GM19025 (cell line): Measurements from ENCODE around the gene MTMR12.
"Not testable (repeated sequence)": the region's sequence is repeated elsewhere in the genome, so short reads cannot be mapped to it uniquely, and the experiment has no call there.

Source experiments
- ATAC-seq: cut with Tn5 transposase; IDR thresholded peaks from one replicate; pipeline ENCODE4 v1.9.1; 2021; ENCODE audit warnings: mild to moderate bottlenecking, low read depth, moderate library complexity; ENCODE audit not compliant: unreplicated experiment

Gene MTMR12

DNA sequence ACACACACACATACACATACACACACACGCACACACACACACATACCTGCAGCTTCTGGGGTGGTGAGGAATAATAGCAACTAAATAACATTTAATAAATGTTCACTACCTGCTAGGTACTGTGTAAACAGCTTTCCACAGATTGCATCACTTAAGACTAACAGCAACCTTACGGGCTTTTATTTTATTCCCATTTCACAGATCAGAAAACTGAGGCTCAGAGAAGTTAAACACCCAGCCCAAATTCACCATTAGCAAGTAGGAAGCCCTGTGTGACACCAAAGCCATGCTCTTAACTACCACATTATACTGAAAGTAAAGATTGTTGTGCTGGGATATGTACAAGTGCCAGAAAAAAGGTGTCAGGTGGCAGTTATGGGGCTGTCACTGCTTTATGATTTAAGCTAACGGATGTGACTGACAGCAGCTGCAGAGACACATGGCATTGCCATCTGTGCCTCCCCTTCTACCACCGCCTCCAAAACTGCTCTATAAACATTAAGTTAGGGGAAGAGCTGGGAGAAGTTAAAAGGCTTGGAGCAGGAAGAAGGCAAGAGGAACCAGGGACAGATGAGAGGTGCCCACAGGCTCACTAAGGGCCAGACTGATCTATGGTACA is 13.6 kb downstream of the MTMR12 start:
- no peak for ATAC-seq

DNA sequence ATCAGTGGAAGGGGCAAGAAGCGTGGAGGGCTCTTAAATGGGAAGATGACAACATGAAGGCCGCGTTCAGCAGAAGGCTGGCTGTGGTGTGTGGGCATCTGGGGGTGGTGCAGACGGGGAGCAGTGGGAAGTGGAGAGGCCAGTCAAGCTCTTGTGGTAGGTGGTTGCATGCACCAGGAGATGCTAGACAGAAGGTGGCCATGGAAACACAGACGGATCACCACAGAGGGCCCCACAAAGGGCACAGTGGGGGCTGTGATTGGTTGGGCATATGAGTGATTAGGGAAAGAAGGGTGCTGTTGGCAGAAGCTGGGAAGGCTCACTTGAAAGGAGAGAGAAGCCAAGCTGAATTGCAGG is 14.7 kb downstream of the MTMR12 start:
- ATAC-seq: no peak

DNA sequence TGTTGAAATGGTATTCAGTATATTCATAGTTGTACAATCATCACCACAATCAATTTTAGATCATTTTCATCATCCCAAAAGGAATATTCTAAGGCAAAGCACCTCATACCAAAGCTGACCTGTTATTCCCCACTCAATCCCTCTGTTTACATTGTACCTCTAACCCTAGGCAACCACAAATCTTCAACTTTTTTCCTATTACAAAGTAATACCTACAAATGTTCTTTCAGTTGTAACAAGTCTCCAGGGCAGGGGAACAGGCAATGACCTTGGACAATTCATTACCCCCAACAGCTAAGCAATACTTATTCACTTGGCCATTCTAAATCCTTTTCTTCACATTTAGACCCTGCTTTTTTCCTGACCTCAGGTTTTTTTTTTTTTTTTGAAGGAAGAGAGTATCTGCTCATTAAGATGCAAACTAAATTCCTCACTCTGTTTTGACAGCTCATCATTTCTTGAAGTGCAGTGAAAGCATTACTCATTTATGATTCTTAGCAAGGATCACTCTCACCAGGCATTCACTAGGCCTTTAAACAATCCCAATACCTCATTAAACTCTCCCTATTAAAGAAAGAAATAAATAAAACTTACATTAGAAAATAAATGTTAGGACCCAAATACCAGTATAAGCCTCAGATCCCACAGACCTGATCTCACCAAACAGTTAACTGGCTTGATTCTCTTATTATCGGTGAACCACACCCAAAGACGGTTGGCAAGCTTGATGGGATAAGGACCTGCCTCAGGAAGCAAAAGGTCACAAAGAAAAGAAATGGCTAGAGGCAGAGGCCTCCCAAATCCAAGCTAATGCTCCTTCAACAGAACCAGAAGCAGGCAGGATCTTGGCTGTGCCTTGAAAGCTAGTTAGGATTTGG is 15.3 kb downstream of the MTMR12 start:
- no peak for ATAC-seq

DNA sequence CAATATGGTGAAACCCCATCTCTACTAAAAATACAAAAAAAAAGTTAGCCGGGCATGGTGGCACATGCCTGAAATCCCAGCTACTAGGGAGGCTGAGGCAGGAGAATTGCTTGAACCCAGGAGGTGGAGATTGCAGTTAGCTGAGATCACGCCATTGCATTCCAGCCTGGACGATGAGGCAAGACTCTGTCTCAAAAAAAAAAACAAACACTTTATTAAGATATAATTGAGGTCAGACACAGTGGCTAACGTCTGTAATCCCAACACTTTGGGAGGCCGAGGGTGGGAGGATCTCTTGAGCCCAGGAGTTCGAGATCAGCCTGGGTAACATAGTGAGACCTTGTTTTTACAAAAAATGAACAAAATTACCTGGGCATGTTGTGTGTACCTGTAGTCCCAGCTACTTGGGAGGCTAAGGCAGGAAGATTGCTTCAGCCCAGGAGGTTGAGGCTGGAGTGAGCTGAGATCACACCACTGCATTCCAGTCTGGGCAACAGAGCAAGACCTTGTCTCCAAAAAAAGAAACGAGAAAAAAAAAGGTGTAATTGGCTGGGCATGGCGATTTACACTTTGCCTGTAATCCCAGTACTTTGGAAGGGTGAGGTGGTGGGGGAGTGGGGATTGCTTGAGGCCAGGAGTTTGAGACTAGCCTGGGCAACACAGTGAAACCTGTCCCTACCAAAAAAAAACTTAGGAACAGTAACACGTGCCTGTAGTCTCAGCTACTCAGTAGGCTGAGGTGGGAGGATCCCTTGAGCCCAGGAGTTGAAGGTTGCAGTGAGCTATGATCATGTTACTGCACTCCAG is 16.6 kb downstream of the MTMR12 start:
- not testable (repeated sequence) for ATAC-seq

DNA sequence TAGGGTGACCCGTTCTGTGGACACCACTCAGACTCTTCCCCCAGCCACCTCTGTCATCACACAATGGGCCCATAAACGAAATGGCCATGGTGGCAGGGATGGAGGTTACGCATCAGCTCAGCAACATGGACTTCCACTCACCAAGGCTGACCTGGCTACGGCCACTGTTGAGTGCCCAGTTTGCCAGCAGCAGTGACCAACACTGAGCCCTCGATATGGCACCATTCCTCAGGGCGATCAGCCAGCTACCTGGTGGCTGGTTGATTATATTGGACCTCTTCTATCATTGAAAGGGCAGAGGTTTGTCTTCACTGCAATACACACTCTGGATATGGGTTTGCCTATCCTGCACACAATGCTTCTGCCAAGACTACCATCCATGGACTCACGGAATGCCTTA is 21.1 kb downstream of the MTMR12 start:
- no peak for ATAC-seq

DNA sequence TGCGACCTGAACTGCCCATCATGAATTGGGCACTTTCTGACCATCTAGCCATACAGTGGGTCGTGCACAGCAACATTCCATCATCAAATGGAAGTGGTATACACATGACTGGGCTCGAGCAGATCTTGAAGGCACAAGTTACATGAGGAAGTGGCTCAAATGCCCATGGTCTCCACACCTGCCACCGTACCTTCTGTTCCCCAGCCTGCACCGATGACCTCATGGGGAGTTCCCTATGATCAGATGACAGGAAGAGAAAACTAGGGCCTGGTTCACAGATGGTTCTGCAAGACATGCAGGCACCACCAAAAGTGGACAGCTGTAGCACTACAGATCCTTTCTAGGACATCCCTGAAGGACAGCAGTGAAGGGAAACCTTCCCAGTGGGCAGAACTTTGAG is 21.8 kb downstream of the MTMR12 start:
- ATAC-seq: no peak

DNA sequence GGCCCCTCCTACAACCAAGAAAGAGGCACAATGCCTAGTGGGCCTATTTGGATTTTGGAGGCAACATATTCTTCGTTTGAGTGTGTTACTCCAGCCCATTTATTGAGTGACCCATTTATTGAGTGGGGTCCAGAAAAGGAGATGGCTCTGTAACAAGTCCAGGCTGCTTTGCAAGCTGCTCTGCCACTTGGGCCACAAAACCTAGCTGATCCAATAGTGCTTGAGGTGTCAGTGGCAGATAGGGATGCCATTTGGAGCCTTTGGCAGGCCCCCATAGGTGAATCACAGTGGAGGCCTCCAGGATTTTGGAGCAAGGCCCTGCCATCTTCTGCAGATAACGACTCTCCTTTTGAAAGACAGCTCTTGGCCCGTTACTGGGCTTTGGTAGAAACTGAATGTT is 22.2 kb downstream of the MTMR12 start:
- not testable (repeated sequence) for ATAC-seq

DNA sequence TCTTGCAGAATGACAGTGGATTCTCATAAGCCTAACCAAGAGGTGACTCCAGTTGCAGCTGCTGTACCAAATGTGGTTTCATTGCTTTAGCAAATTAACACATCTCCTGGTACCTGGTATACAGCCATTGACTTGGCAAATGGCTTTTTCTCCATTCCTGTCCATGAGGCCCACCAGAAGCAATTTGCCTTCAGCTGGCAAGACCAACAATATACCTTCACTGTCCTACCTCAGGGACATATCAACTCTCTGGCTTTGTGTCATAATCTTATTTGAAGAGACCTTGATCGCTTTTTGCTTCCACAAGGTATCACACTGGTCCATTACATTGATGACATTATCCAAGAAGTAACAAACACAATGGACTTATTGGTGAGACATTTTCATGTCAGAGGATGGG is 22.8 kb downstream of the MTMR12 start:
- ATAC-seq: not testable (repeated sequence)

DNA sequence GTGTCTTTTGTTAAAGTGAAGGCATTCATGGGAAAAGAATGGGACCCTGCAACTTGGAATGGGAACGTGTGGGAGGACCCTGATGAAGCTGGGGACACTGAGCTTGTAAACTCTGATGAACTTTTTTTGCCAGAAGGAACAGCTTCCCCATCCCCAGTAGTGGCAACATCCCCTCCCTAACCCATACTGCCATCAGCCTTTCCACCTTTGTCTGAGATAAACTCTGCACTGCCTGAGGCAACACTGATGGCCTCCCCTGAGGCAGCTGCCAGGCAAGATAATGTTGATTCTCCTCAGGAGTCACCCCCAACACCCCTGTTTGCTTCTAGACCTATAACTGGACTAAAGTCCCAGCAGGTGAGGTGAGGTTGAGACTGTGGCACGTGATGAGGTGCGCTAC is 24.6 kb downstream of the MTMR12 start:
- not testable (repeated sequence) for ATAC-seq

DNA sequence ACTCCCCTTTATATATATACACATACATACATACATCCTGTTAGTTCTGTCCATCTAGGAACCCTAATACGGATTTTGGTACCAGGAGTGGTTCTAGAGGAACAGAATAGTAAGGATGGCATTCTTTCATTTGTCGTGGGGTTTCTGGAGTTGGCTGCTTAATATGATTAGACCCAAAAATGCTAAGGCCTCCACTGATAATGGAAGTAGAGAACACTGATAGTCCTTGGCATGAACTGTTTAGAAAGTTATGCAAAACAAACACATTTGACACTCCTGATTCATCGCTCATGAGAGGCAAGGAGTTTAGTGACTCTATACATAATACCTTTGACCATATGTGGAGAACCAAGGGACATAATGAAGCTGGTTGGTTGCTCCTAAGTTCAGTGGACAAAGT is 25.2 kb downstream of the MTMR12 start:
- not testable (repeated sequence) for ATAC-seq

DNA sequence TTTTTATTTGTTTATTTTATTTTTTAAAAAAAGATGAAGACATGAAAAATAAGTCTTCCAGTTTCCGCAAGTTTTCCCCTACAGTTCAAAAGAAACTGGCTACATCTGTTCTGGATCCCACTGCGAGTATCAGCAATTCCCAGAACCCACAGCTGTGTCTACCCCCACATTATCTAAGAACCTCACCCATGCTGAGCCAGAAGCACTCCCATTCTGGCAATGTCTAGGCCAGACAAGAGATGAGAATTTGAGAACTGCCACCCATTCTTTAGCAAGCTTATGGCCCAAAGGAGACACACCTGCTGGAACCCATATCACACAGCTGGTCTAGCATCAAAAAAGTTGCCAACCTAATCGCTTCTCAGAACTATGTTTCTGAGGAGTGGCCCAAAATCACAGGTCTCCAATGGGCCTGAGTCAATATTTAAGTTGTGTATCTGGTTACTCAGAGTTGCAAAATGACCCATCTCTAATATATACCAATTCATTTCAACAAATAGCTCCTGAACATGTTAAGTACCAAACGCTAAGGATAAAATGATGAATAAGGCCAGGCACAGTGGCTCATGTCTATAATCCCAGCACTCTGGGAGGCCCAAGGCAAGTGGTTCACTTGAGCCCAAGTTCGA is 27.1 kb downstream of the MTMR12 start:
- ATAC-seq: no peak

DNA sequence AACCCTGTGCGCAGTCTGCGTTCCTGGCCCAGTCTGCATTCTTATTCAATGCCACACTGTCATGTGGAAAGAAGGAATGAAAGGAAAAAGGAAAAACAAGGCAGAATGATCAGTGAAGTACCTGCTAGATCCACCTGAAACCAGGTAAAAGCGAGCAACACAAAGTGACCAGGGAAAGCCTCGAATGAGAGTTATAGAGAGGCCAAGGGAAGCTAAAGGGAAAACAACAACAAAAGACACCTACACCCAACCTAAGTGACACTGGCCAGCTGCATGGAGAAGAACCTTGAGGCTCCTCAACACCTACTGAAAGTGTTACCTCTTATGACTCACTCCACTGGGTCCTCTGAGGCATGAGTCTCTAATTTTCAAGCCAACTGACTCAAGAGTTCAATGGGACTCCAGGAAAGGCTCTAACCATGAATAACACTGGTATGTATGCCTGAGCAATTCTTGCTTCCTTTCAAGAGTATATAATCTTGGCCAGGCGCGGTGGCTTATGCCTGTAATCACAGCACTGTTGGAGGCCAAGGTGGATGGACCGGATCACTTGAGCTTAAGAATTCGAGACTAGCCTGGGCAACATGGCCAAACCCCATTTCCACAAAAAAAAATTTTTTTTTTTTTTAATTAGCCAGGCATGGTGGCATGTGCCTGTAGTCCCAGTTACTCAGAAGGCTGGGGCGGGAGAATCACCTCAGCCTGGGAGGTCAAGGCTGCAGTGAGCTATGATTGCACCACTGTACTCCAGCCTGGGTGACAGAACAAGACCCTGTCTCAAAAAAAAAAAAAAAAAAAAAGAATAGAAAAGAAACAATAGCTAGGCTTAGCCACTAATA is 29.0 kb downstream of the MTMR12 start:
- peak; percentile 46 for ATAC-seq

DNA sequence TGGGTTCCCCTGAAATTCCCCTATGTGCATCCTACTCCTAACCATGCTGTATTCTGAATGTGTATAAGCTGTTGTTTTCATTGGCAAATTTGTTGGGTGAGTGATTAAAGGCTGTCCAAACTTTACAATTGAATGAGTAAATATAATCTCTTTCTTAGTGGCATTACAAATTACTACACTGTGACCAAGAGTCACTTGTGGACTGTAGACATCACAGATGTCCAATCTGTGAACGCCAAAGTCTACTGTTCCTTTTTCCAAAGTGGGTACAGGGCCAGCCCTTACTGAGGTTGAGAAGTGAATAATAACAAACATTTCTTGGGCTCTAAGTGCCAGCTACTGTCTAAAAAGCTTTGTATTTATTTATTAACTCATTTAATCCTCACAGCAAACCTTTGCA is 29.7 kb downstream of the MTMR12 start:
- no peak for ATAC-seq

DNA sequence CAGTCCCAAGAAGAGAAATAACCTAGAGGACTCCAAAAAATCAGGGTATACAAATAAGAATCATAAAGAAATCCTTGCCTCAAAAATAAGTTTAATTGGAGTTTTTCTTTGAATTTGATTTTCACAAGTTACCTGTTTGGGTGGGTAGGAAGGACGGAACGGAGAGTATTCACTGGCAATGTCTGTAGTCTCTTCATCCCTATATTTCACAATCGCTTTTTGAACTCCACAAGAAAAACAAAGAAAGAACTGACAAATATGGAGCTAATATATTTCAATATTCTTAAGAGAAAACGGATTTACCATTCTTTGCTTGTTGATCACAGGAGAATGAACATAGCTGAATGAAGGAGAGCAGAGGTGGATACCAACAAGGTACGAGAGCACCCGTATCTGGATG is 30.1 kb downstream of the MTMR12 start:
- ATAC-seq: no peak

DNA sequence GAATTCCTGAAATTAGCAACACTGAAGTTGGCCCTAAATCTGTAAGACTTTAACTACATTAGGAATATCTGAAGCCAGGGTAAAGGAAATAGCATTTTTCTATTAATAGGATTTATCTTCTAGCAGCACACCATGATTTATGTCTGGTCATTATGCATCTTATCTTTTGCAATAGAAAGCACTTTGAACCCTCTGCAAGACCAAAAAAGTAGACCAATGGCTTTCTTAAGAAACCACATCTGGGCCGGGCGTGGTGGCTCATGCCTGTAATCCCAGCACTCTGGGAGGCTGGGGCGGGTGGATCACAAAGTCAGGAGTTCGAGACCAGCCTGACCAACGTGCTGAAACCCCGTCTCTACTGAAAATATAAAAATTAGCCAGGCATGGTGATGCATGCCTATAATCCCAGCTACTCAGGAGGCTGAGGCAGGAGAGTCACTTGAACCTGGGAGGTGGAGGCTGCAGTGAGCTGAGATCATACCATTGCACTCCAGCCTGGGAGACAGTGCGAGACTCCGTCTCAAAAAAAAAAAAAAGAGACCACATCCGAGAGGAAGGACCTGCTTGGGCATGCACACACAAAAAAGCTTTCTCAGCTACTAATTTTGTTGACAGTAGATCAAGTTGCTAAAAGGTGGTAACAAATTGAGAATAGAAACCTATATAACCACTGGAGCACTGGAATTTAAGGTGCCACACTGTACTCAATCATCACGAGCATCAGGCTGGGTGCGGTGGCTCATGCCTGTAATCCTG is 31.2 kb downstream of the MTMR12 start:
- ATAC-seq: not testable (repeated sequence)

DNA sequence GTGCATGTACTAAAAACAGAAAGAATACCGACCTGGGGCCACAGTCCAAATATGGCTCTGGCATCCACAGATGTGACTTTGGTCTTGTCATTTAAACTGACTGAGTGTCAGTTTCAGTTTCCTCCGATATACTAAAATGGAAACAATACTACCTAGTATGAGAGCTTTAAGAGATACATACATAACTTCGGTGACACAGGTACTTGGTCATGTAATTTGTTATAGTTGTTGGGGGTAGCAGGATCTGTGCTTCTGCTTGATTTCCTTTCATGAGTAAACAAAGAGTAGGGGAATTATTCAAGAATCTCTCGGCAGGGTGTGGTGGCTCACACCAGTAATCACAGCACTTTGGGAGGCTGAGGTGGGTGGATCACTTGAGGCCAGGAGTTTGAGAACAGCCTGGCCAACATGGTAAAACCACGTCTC is 32.1 kb downstream of the MTMR12 start:
- ATAC-seq: peak; percentile 86

DNA sequence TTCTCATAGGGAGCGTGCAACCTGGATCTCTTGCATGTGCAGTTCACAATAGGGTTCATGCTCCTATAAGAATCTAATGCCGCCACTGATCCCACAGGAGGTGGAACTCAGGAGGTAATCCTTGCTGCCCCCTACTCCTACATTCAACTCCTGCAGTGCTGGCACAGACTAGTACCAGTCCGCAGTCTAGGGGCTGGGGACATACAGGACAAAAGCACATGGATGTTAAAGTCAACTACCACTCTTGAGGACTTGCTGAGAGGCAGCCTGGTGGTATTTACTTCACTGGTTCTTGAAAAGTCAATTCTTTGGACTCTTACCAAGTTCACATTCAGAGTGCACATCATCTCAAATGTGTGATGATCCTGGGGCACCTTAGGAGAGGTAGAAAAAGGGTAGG is 33.0 kb downstream of the MTMR12 start:
- ATAC-seq: no peak

DNA sequence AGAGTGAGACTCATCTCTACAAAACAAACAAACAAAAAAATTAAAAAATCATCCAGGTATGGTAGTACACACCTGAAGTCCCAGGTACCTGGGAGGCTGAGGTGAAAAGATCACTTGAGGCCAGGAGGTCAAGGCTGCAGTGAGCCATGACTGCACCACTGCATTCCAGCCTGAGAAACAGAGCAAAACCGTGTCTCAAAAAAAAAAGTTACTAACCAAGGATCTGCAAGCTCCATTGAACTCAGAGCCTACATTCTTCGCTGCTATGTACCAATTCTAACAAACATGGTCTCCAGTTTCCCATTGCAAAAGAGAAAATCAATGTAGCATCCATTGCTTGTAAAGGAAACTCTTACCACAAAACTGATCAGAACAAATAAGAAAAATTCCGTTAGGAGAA is 33.5 kb downstream of the MTMR12 start:
- ATAC-seq: no peak

DNA sequence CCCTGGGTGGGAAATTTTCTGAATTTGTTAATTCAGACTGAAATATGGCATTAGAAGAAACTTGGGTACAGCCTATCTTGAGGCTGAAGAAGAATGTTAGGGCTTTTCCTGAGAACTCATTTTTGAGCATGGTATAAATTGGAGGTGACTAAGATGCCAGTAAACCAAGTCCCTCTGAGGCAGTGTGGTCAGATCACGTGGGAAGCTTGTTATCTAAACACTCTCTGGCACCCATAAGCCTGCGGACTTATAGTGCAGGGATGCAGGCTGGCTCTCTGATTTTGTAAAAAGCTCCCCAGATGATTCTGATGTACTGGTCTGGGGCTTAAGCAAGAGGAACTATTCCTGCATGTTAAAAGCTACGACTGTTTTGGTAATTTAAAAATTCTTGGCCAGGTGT is 34.3 kb downstream of the MTMR12 start:
- no peak for ATAC-seq
